Measurements from ENCODE around the gene USF3. TPM values are rescaled to one million over a fixed set of nuclear protein-coding genes. Genes with fewer than 3 reads are reported as not detected.

The USF3 gene
- total RNA-seq, 5 donors from 2014 or later (not counting 1 experiment from before 2014, with no cell fraction given): 16.9 to 31.7 (median 22.1) TPM

GRCh38 chr3:113741620-113742019 lies 45.2 kb upstream of the USF3 start:
- Mint-ChIP-seq H3K36me3 (no peaks in the 10 kb centered on the region), H3K4me3 (no peak overlapping the region), H3K27me3 (no peaks in the 10 kb centered on the region), H3K9me3 (no peaks in the 10 kb centered on the region), H3K4me1 (peaks cover 66 to 79% (median 71%) of the 10 kb centered on the region in 3 donors), H3K27ac (peak overlapping the region; percentile 71 to 76)
- Histone ChIP-seq H3K27me3 (replicated peaks in 1 of 2; ENCODE audit: control insufficient read depth in 2 of 2, extremely low read depth in 1 of 2, insufficient read depth in 2 of 2, low read length in 1 of 2) (no peaks in the 10 kb centered on the region), H3K36me3 (ENCODE audit: control insufficient read depth in 2 of 2, extremely low read depth in 1 of 2, insufficient read depth in 1 of 2, low read length in 1 of 2) (no peaks in the 10 kb centered on the region), H3K4me3 (ENCODE audit: control insufficient read depth in 1 of 2, extremely low read depth in 1 of 2, low read length in 1 of 2) (no peak overlapping the region), H3K27ac (ENCODE audit: low read length) (peak overlapping the region; percentile 58), H3K4me1 (ENCODE audit: control insufficient read depth in 1 of 2, extremely low read depth in 1 of 2, insufficient read depth in 2 of 2, low read length in 2 of 2) (peaks cover 18 to 20% of the 10 kb centered on the region in 2 experiments), H3K9me3 (no peaks in the 10 kb centered on the region)
- POLR2A ChIA-PET: interaction anchor here (1.1 to 1.2 kb wide), 2 partner anchors 16 to 50 kb away, joined by 3 to 4 read pairs; no protein-coding TSS in a partner anchor
- CTCF ChIA-PET: interaction anchor here in 1 of 2 donors (0.6 to 1.4 kb wide), 6 partner anchors 10 to 246 kb away, joined by 3 to 8 read pairs (median 4); no protein-coding TSS in a partner anchor
- ATAC-seq (replicated peaks in 1 of 4) (no peak), DNase-seq (no peak)
- no CpG with 5 or more reads among the region's 1 CpG for WGBS (ENCODE audit: insufficient coverage)

- Mint-ChIP-seq H3K4me3 (no peak overlapping the region), H3K27me3 (no peaks in the 10 kb centered on the region), H3K36me3 (no peaks in the 10 kb centered on the region), H3K9me3 (no peaks in the 10 kb centered on the region), H3K27ac (peak overlapping the region; percentile 57 to 71), H3K4me1 (peaks cover 65 to 83% (median 77%) of the 10 kb centered on the region in 3 donors)
- peak overlapping the region; percentile 58 for H3K27ac ChIP-seq (ENCODE audit: low read length)
- no peaks in the 10 kb centered on the region for H3K27me3 ChIP-seq (replicated peaks in 1 of 2; ENCODE audit: control insufficient read depth in 2 of 2, extremely low read depth in 1 of 2, insufficient read depth in 2 of 2, low read length in 1 of 2)
- 38% methylated on average over 1 of the region's 5 CpGs for WGBS (ENCODE audit: insufficient coverage)
- peaks cover 20 to 21% of the 10 kb centered on the region in 2 experiments for H3K4me1 ChIP-seq (ENCODE audit: control insufficient read depth in 1 of 2, extremely low read depth in 1 of 2, insufficient read depth in 2 of 2, low read length in 2 of 2)
- DNase-seq (no peak), ATAC-seq (replicated peaks in 1 of 4) (no peak)
- H3K9me3 ChIP-seq: no peaks in the 10 kb centered on the region
- no peak overlapping the region for H3K4me3 ChIP-seq (ENCODE audit: control insufficient read depth in 1 of 2, extremely low read depth in 1 of 2, low read length in 1 of 2)
- ChIA-PET POLR2A (interaction anchor here (0.6 to 1.2 kb wide), 3 partner anchors 9 to 50 kb away, joined by 3 to 4 read pairs (median 4); no protein-coding TSS in a partner anchor), CTCF (interaction anchor here (0.6 to 1.4 kb wide), 7 partner anchors 10 to 1123 kb away, joined by 3 to 4 read pairs (median 3); partner anchors contain the start of gene USF3 (in 1 of the 2))
- no peaks in the 10 kb centered on the region for H3K36me3 ChIP-seq (ENCODE audit: control insufficient read depth in 2 of 2, extremely low read depth in 1 of 2, insufficient read depth in 1 of 2, low read length in 1 of 2)
Measured at GRCh38 chr3:113741086-113741485, 44.6 kb upstream of the USF3 start.

- Mint-ChIP-seq H3K27ac (peak overlapping the region; percentile 70 to 77), H3K9me3 (no peaks in the 10 kb centered on the region), H3K4me1 (peaks cover 44 to 73% (median 73%) of the 10 kb centered on the region in 3 donors), H3K4me3 (no peak overlapping the region), H3K27me3 (no peaks in the 10 kb centered on the region), H3K36me3 (peaks cover 4% of the 10 kb centered on the region)
- no CpG with 5 or more reads among the region's 3 CpGs for WGBS (ENCODE audit: insufficient coverage)
- Histone ChIP-seq H3K36me3 (ENCODE audit: control insufficient read depth in 2 of 2, extremely low read depth in 1 of 2, insufficient read depth in 1 of 2, low read length in 1 of 2) (no peaks in the 10 kb centered on the region), H3K27me3 (replicated peaks in 1 of 2; ENCODE audit: control insufficient read depth in 2 of 2, extremely low read depth in 1 of 2, insufficient read depth in 2 of 2, low read length in 1 of 2) (no peaks in the 10 kb centered on the region), H3K9me3 (no peaks in the 10 kb centered on the region), H3K27ac (ENCODE audit: low read length) (peak overlapping the region; percentile 16), H3K4me3 (ENCODE audit: control insufficient read depth in 1 of 2, extremely low read depth in 1 of 2, low read length in 1 of 2) (no peak overlapping the region), H3K4me1 (ENCODE audit: control insufficient read depth in 1 of 2, extremely low read depth in 1 of 2, insufficient read depth in 2 of 2, low read length in 2 of 2) (peaks cover 5 to 7% of the 10 kb centered on the region in 2 experiments)
- peak; percentile 73 to 85 (median 76) for ATAC-seq (replicated peaks in 1 of 4)
- CTCF ChIA-PET: interaction anchor here (0.5 to 3.4 kb wide), 36 partner anchors 9 to 1719 kb away, joined by 3 to 109 read pairs (median 4); partner anchors contain the start of genes NAA50 (in 2 of the 2), ATP6V1A (in 1 of the 2), GRAMD1C (in 1 of the 2) and SPICE1 (in 1 of the 2)
- DNase-seq: peak in 10 of 35 experiments; percentile 5 to 84 (median 24)
- POLR2A ChIA-PET: interaction anchor here (0.5 to 3.7 kb wide), 5 partner anchors 8 to 478 kb away, joined by 3 to 18 read pairs (median 4); partner anchors contain the start of genes ATP6V1A (in 1 of the 2), NAA50 (in 1 of the 2) and USF3 (in 1 of the 2)
Measured at GRCh38 chr3:113736548-113737089, 40.2 kb upstream of the USF3 start.

GRCh38 chr3:113731694-113732093 lies 35.3 kb upstream of the USF3 start:
- no peaks in the 10 kb centered on the region for H3K27me3 Mint-ChIP-seq
- no CpG with 5 or more reads among the region's 4 CpGs for WGBS (ENCODE audit: insufficient coverage)
- H3K9me3 Mint-ChIP-seq: no peaks in the 10 kb centered on the region
- H3K9me3 ChIP-seq: no peaks in the 10 kb centered on the region
- peaks cover 13% of the 10 kb centered on the region for H3K36me3 Mint-ChIP-seq
- H3K36me3 ChIP-seq (ENCODE audit: control insufficient read depth in 2 of 2, extremely low read depth in 1 of 2, insufficient read depth in 1 of 2, low read length in 1 of 2): peaks cover 0 to 2% of the 10 kb centered on the region in 2 donors
- H3K4me1 Mint-ChIP-seq: peaks cover 40 to 54% (median 49%) of the 10 kb centered on the region in 3 donors
- no peak overlapping the region for H3K27ac Mint-ChIP-seq
- DNase-seq (no peak), ATAC-seq (replicated peaks in 1 of 4) (peak in 1 of 4 experiments; percentile 46)
- no peaks in the 10 kb centered on the region for H3K27me3 ChIP-seq (replicated peaks in 1 of 2; ENCODE audit: control insufficient read depth in 2 of 2, extremely low read depth in 1 of 2, insufficient read depth in 2 of 2, low read length in 1 of 2)
- H3K4me3 ChIP-seq (ENCODE audit: control insufficient read depth in 1 of 2, extremely low read depth in 1 of 2, low read length in 1 of 2): no peak overlapping the region
- no peak overlapping the region for H3K27ac ChIP-seq (ENCODE audit: low read length)
- POLR2A ChIA-PET: no interaction called here
- peaks cover 2 to 5% of the 10 kb centered on the region in 2 experiments for H3K4me1 ChIP-seq (ENCODE audit: control insufficient read depth in 1 of 2, extremely low read depth in 1 of 2, insufficient read depth in 2 of 2, low read length in 2 of 2)
- CTCF ChIA-PET: interaction anchor here in 1 of 2 donors (1.7 kb wide), 1 partner anchor 14 kb away, joined by 4 read pairs; no protein-coding TSS in a partner anchor
- H3K4me3 Mint-ChIP-seq: no peak overlapping the region

- Histone ChIP-seq H3K4me3 (ENCODE audit: control insufficient read depth in 1 of 2, extremely low read depth in 1 of 2, low read length in 1 of 2) (no peak overlapping the region), H3K36me3 (ENCODE audit: control insufficient read depth in 2 of 2, extremely low read depth in 1 of 2, insufficient read depth in 1 of 2, low read length in 1 of 2) (peaks cover 0 to 2% of the 10 kb centered on the region in 2 donors), H3K27ac (ENCODE audit: low read length) (no peak overlapping the region), H3K9me3 (no peaks in the 10 kb centered on the region), H3K27me3 (replicated peaks in 1 of 2; ENCODE audit: control insufficient read depth in 2 of 2, extremely low read depth in 1 of 2, insufficient read depth in 2 of 2, low read length in 1 of 2) (no peaks in the 10 kb centered on the region), H3K4me1 (ENCODE audit: control insufficient read depth in 1 of 2, extremely low read depth in 1 of 2, insufficient read depth in 2 of 2, low read length in 2 of 2) (peaks cover 3 to 4% of the 10 kb centered on the region in 2 experiments)
- Mint-ChIP-seq H3K9me3 (no peaks in the 10 kb centered on the region), H3K27me3 (no peaks in the 10 kb centered on the region), H3K4me3 (no peak overlapping the region), H3K4me1 (peaks cover 42 to 50% (median 49%) of the 10 kb centered on the region in 3 donors), H3K27ac (no peak overlapping the region), H3K36me3 (peaks cover 13% of the 10 kb centered on the region)
- ChIA-PET POLR2A (interaction anchor here (0.6 to 0.7 kb wide), 5 partner anchors 39 to 1370 kb away, joined by 3 to 6 read pairs (median 3); no protein-coding TSS in a partner anchor), CTCF (interaction anchor here in 1 of 2 donors (0.7 to 1.0 kb wide), 2 partner anchors 9 to 1435 kb away, joined by 3 read pairs; no protein-coding TSS in a partner anchor)
- DNase-seq (no peak), ATAC-seq (replicated peaks in 1 of 4) (no peak)
- WGBS (ENCODE audit: insufficient coverage): no CpG with 5 or more reads among the region's 1 CpG
Measured at GRCh38 chr3:113730550-113730949, 34.1 kb upstream of the USF3 start.

GRCh38 chr3:113728661-113729060 lies 32.2 kb upstream of the USF3 start:
- Mint-ChIP-seq H3K36me3 (peaks cover 18% of the 10 kb centered on the region), H3K4me1 (peaks cover 45 to 48% (median 46%) of the 10 kb centered on the region in 3 donors), H3K27me3 (no peaks in the 10 kb centered on the region), H3K27ac (no peak overlapping the region), H3K9me3 (no peaks in the 10 kb centered on the region), H3K4me3 (no peak overlapping the region)
- H3K36me3 ChIP-seq (ENCODE audit: control insufficient read depth in 2 of 2, extremely low read depth in 1 of 2, insufficient read depth in 1 of 2, low read length in 1 of 2): peaks cover 0 to 2% of the 10 kb centered on the region in 2 donors
- no peak overlapping the region for H3K27ac ChIP-seq (ENCODE audit: low read length)
- H3K4me3 ChIP-seq (ENCODE audit: control insufficient read depth in 1 of 2, extremely low read depth in 1 of 2, low read length in 1 of 2): no peak overlapping the region
- H3K9me3 ChIP-seq: no peaks in the 10 kb centered on the region
- H3K4me1 ChIP-seq (ENCODE audit: control insufficient read depth in 1 of 2, extremely low read depth in 1 of 2, insufficient read depth in 2 of 2, low read length in 2 of 2): peaks cover 4 to 5% of the 10 kb centered on the region in 2 experiments
- no peaks in the 10 kb centered on the region for H3K27me3 ChIP-seq (replicated peaks in 1 of 2; ENCODE audit: control insufficient read depth in 2 of 2, extremely low read depth in 1 of 2, insufficient read depth in 2 of 2, low read length in 1 of 2)
- no CpG with 5 or more reads among the region's 2 CpGs for WGBS (ENCODE audit: insufficient coverage)
- no peak for ATAC-seq (replicated peaks in 1 of 4)
- ChIA-PET CTCF (no interaction called here), POLR2A (interaction anchor here (0.6 to 0.7 kb wide), 2 partner anchors 16 to 401 kb away, joined by 4 to 7 read pairs; no protein-coding TSS in a partner anchor)
- DNase-seq: no peak

Measured in T-cell (primary cell).